Endothelial cell of umbilical vein (primary cell): Measurements from ENCODE around the gene MGAT4D. TPM values are rescaled to one million over a fixed set of nuclear protein-coding genes. Genes with fewer than 3 reads are reported as not detected.
"Not testable (repeated sequence)": the region's sequence is repeated elsewhere in the genome, so short reads cannot be mapped to it uniquely, and the experiment has no call there.

Experiments used
- BruUV-seq: library from RNA; stranded (reverse); fragments of 400-500 nt; replicated peaks from 2 replicates; lab custom pipeline; 2021; lab: Mats Ljungman, UMichigan
- CTCF ChIA-PET: fragments of 300-600, 350-600 bp; sonication (Branson Sonifier 250); formaldehyde crosslinking; loops from one replicate; lab custom pipeline; 2021; ENCODE audit warnings: antibody characterized with exemption, inconsistent platforms; lab: Charles Lee
- POLR2A ChIA-PET: fragments of 300-600, 350-600 bp; sonication (Branson Sonifier 250); formaldehyde crosslinking; loops from one replicate; lab custom pipeline; 2021; ENCODE audit warnings: antibody characterized with exemption, inconsistent platforms; lab: Charles Lee
- DNase-seq: peaks from one replicate; pipeline ENCODE4 v3.0.0-alpha.2; 2011; ENCODE audit warnings: low read depth, low spot score
- FAIRE-seq: peaks from 2 replicates; lab custom pipeline; 2011; peaks lifted over from hg19 to GRCh38; lab: Jason Lieb, UNC
- H2AFZ ChIP-seq: 2 replicates; pipeline ENCODE4 v1.6.0; 2012; ENCODE audit warnings: low read depth, low read length, control low read depth, inconsistent platforms
- H3K27ac ChIP-seq: 2 replicates; pipeline ENCODE4 v1.5.1; 2011; ENCODE audit warnings: low read depth, mild to moderate bottlenecking, control low read depth, low read length, moderate library complexity; ENCODE audit not compliant: insufficient read depth
- H3K27me3 ChIP-seq, 2 experiments: 2 replicates each; pipeline versions ENCODE4 v1.6.0 to v1.6.1; 2011; ENCODE audit warnings: low read length in 2 of 2, mixed read lengths in 1 of 2; ENCODE audit not compliant: control insufficient read depth in 2 of 2, insufficient read depth in 2 of 2
- H3K36me3 ChIP-seq, 2 experiments: 2 replicates in 1 of 2; 3 replicates in 1 of 2; pipeline ENCODE4 v1.5.1; 2011; ENCODE audit warnings: low read length in 2 of 2, mild to moderate bottlenecking in 1 of 2, moderate library complexity in 1 of 2; ENCODE audit not compliant: control insufficient read depth in 2 of 2, insufficient read depth in 2 of 2; ENCODE audit errors: extremely low read depth in 1 of 2
- H3K4me1 ChIP-seq: 3 replicates; pipeline ENCODE4 v1.5.1; 2011; ENCODE audit warnings: mild to moderate bottlenecking, low read length; ENCODE audit not compliant: control insufficient read depth, insufficient read depth; ENCODE audit errors: extremely low read depth
- H3K4me2 ChIP-seq: 2 replicates; pipeline ENCODE4 v1.6.1; 2011; ENCODE audit warnings: low read length, control low read depth, mixed read lengths; ENCODE audit not compliant: insufficient read depth
- H3K4me3 ChIP-seq, 3 experiments: fragments of 200-600 bp in 1 of 3; sonication (generic), shearing (Covaris generic) in 1 of 3; replicated peaks in 1 of 3; 2 replicates each; pipeline ENCODE4 v1.5.1; 2011 to 2016; ENCODE audit warnings: control low read depth in 3 of 3, low read length in 3 of 3, mild to moderate bottlenecking in 2 of 3, inconsistent platforms in 1 of 3, low read depth in 1 of 3, moderate library complexity in 1 of 3; ENCODE audit not compliant: insufficient read depth in 1 of 3
- H3K79me2 ChIP-seq: 2 replicates; pipeline ENCODE4 v1.6.0; 2012; ENCODE audit warnings: low read length, inconsistent platforms; ENCODE audit not compliant: control insufficient read depth, insufficient read depth
- H3K9ac ChIP-seq: replicated peaks from 2 replicates; pipeline ENCODE3; 2011; ENCODE audit warnings: low read length, control low read depth; ENCODE audit not compliant: insufficient read depth; ENCODE audit errors: extremely low read depth
- H3K9me1 ChIP-seq: replicated peaks from 3 replicates; pipeline ENCODE4 v1.6.0; 2011; ENCODE audit warnings: mild to moderate bottlenecking, low read length; ENCODE audit not compliant: control insufficient read depth, insufficient read depth; ENCODE audit errors: extremely low read depth
- H3K9me3 ChIP-seq: replicated peaks from 2 replicates; pipeline ENCODE4 v1.5.1; 2012; ENCODE audit warnings: low read length, inconsistent platforms; ENCODE audit not compliant: control insufficient read depth, insufficient read depth
- H4K20me1 ChIP-seq: replicated peaks from 2 replicates; pipeline ENCODE3; 2011; ENCODE audit warnings: mild to moderate bottlenecking, low read length; ENCODE audit not compliant: control insufficient read depth, insufficient read depth; ENCODE audit errors: extremely low read depth
- CTCF ChIP-seq, 2 donors: IDR thresholded peaks; 1 replicate in 1 of 2; 2 replicates in 1 of 2; pipeline ENCODE4 v1.5.1; 2011; ENCODE audit warnings: low read length in 2 of 2, mild to moderate bottlenecking in 2 of 2, moderate library complexity in 2 of 2, control low read depth in 1 of 2, inconsistent platforms in 1 of 2, low read depth in 1 of 2; ENCODE audit not compliant: insufficient read depth in 1 of 2; ENCODE audit errors: extremely low read depth in 1 of 2
- EZH2 ChIP-seq: IDR thresholded peaks from 2 replicates; pipeline ENCODE4 v1.6.1; 2012; ENCODE audit warnings: borderline replicate concordance, low read depth, mild to moderate bottlenecking, moderate library complexity, low read length, inconsistent platforms; ENCODE audit not compliant: severe bottlenecking
- FOS ChIP-seq: IDR thresholded peaks from 2 replicates; pipeline ENCODE4 v1.6.1; 2011; ENCODE audit warnings: mild to moderate bottlenecking, low read length, moderate library complexity, borderline replicate concordance; ENCODE audit not compliant: insufficient read depth
- GATA2 ChIP-seq: IDR thresholded peaks from 2 replicates; pipeline ENCODE4 v1.7.0; 2011; ENCODE audit warnings: low read depth, mild to moderate bottlenecking, moderate library complexity, mixed read lengths, low read length; ENCODE audit not compliant: insufficient read length, insufficient read depth
- JUN ChIP-seq: IDR thresholded peaks from 2 replicates; pipeline ENCODE4 v1.6.1; 2011; ENCODE audit warnings: borderline replicate concordance, low read depth; ENCODE audit not compliant: insufficient read length, insufficient read depth
- MAX ChIP-seq: IDR thresholded peaks from 2 replicates; pipeline ENCODE4 v1.6.1; 2011; ENCODE audit not compliant: insufficient read depth, insufficient read length
- MYC ChIP-seq: IDR thresholded peaks from one replicate; pipeline ENCODE4 v1.6.1; 2011; ENCODE audit warnings: mild to moderate bottlenecking, low read depth, low read length
- POLR2AphosphoS5 ChIP-seq: IDR thresholded peaks from 2 replicates; pipeline ENCODE4 v1.6.1; 2012; ENCODE audit warnings: low read depth, mild to moderate bottlenecking, control low read depth, low read length, moderate library complexity; ENCODE audit not compliant: insufficient read depth
- dilution Hi-C: fragments of 300-500 bp; cut with MboI; formaldehyde crosslinking; loops from one replicate; pipeline ENCODE4 v1.15.0; 2019; ENCODE audit warnings: low sequenced_read_pairs; ENCODE audit not compliant: extremely low pct_ligation_motif_present
- intact Hi-C: fragments of 100-400 bp; cut with micrococcal nuclease; formaldehyde crosslinking; loops from one replicate; pipeline ENCODE4 v1.10.0; 2022
- polyA plus RNA-seq, 4 experiments: library from polyadenylated mRNA; depleted of rRNA in 3 of 4; stranded (reverse) in 3 of 4; unstranded in 1 of 4; fragments of >200 nt; gene quantifications; 2 replicates each; pipeline versions ENCODE4 v1.2.1 to v1.2.3, GENCODE V29; 2011 to 2012; ENCODE audit warnings: missing spikeins in 1 of 4
- total RNA-seq: library from RNA; stranded (reverse); gene quantifications from 2 replicates; pipeline ENCODE4 v1.2.3, GENCODE V29; 2021

MGAT4D gene
- total and polyA plus RNA-seq, 2 donors (not counting 3 experiments of a cell fraction or from before 2014, with no cell fraction given): not detected

GRCh38 chr4:140413130-140413969 lies 84.7 kb downstream of the MGAT4D start:
- H3K9me1 ChIP-seq, H3K27me3 ChIP-seq, H3K9ac ChIP-seq, FAIRE-seq, dilution Hi-C loops, H3K27ac ChIP-seq, DNase-seq, H3K4me3 ChIP-seq, intact Hi-C loops, H3K36me3 ChIP-seq, H3K4me2 ChIP-seq, H3K79me2 ChIP-seq, H3K9me3 ChIP-seq, POLR2A ChIA-PET, H4K20me1 ChIP-seq, H3K4me1 ChIP-seq, H2AFZ ChIP-seq, BruUV-seq: not testable (repeated sequence)
- CTCF ChIA-PET: interaction anchor here (1.7 kb wide), 1 partner anchor 14 kb away, joined by 6 read pairs; the partner anchor contains the start of gene CLGN

GRCh38 chr4:140408974-140409373 lies 89.1 kb downstream of the MGAT4D start:
- Histone ChIP-seq H3K9me3 (no peaks in the 10 kb centered on the region), H3K27me3 (peaks cover 2 to 4% of the 10 kb centered on the region in 2 experiments), H3K9ac (no peak overlapping the region), H3K79me2 (no peaks in the 10 kb centered on the region), H3K9me1 (no peaks in the 10 kb centered on the region), H3K36me3 (no peaks in the 10 kb centered on the region), H3K4me1 (no peaks in the 10 kb centered on the region), H4K20me1 (no peaks in the 10 kb centered on the region), H3K4me2 (no peak overlapping the region), H3K4me3 (no peak overlapping the region), H2AFZ (no peak overlapping the region), H3K27ac (no peak overlapping the region)
- TF ChIP-seq JUN (no peak), CTCF (IDR thresholded peaks at IDR 0.05; ENCODE audit: extremely low read depth in 1 of 2, insufficient read depth in 1 of 2, low read depth in 1 of 2, low read length in 2 of 2) (no peak), POLR2AphosphoS5 (no peak), MYC (no peak), GATA2 (no peak), FOS (no peak), MAX (no peak), EZH2 (no peak)
- no peak for FAIRE-seq
- dilution Hi-C loops: no loop called here
- no peak for DNase-seq
- ChIA-PET POLR2A (no interaction called here), CTCF (no interaction called here)
- no TSS peak for BruUV-seq
- intact Hi-C loops: no loop called here
